Measurements from ENCODE around the gene METTL4.
"Not testable (repeated sequence)": the region's sequence is repeated elsewhere in the genome, so short reads cannot be mapped to it uniquely, and the experiment has no call there.

Gene METTL4

DNA sequence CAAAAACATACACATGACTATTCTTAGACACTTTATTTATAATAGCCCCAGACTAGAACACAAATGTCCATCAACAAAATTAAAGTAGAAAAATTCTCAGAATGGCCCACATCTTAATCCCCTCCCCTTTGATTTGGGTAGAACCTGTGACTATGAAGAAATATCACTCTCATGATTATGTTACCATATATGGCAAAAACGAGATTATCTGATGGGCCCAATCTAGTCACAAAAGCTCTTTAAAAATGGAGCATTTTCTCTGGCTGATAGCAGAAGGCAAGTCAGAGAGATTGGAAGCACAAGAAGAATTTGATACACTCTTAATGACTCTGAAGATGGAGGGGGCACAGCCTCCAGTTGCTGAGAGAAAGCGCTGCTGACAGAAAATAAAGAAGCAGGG, 39.6 kb downstream of the METTL4 start:
- DNase-seq (ENCODE audit: insufficient read length, low spot score) (no peak), FAIRE-seq (no peak)
- no peak for TF ChIP-seq TAF1 (IDR thresholded peaks at IDR 0.05; ENCODE audit: low read depth, low read length)
- TF ChIP-seq POLR2AphosphoS5 (IDR thresholded peaks at IDR 0.05; ENCODE audit: low read depth, low read length) = no peak
- no peak for TF ChIP-seq SPI1 (IDR thresholded peaks at IDR 0.05; ENCODE audit: low read depth, low read length)
- no peak for TF ChIP-seq POU2F2 (IDR thresholded peaks at IDR 0.05; ENCODE audit: low read depth, low read length)
- no peak for TF ChIP-seq PAX5 (IDR thresholded peaks at IDR 0.05; ENCODE audit: insufficient read depth, low read length, severe bottlenecking)
- no peak for TF ChIP-seq POLR2A (IDR thresholded peaks at IDR 0.05; ENCODE audit: low read depth, low read length)

DNA sequence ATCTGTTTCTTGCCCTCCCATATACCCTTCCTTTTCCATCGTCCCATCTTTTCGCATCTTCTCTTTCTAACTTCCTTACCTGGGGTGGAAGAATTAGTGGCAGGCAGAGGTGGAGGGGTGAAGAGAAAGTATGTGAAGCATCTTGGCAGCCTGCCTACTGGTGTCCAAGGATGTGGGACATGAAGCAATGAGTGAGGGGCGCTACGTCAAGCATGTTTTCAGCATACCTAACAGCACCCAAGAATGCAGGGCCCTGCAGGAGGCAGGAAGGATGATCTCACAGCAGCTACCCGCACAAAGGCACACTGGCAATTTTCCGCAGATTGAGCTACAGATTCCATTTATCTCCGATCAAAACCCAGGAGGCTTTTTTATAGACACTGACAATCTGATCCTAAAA, 42.2 kb downstream of the METTL4 start:
- FAIRE-seq = no peak
- TF ChIP-seq TAF1 (IDR thresholded peaks at IDR 0.05; ENCODE audit: low read depth, low read length) = no peak
- TF ChIP-seq PAX5 (IDR thresholded peaks at IDR 0.05; ENCODE audit: insufficient read depth, low read length, severe bottlenecking) = no peak
- TF ChIP-seq SPI1 (IDR thresholded peaks at IDR 0.05; ENCODE audit: low read depth, low read length) = no peak
- no peak for TF ChIP-seq POU2F2 (IDR thresholded peaks at IDR 0.05; ENCODE audit: low read depth, low read length)
- TF ChIP-seq POLR2A (IDR thresholded peaks at IDR 0.05; ENCODE audit: low read depth, low read length) = no peak
- TF ChIP-seq POLR2AphosphoS5 (IDR thresholded peaks at IDR 0.05; ENCODE audit: low read depth, low read length) = no peak
- no peak for DNase-seq (ENCODE audit: insufficient read length, low spot score)

DNA sequence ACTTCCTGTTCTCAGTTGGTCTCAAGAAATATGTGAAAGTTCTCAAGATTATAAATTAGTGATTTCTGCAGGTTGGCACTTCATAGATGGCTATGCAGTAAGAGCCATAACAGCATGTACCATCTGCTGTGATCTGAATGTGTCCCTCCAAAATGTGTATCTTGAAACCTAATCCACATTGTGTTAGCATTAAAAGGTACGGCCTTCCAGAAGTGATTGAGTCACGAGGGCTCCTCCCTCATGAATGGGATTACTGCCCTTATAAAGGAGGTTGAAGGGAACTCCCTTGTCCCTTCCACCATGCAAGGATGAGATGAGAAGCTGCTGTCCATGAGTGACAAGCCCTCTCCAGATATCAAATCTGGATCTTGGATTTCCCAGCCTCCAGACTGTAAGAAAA, 45.0 kb downstream of the METTL4 start:
- no peak for FAIRE-seq
- no peak for TF ChIP-seq POU2F2 (IDR thresholded peaks at IDR 0.05; ENCODE audit: low read depth, low read length)
- no peak for TF ChIP-seq SPI1 (IDR thresholded peaks at IDR 0.05; ENCODE audit: low read depth, low read length)
- TF ChIP-seq POLR2AphosphoS5 (IDR thresholded peaks at IDR 0.05; ENCODE audit: low read depth, low read length) = no peak
- no peak for DNase-seq (ENCODE audit: insufficient read length, low spot score)

DNA sequence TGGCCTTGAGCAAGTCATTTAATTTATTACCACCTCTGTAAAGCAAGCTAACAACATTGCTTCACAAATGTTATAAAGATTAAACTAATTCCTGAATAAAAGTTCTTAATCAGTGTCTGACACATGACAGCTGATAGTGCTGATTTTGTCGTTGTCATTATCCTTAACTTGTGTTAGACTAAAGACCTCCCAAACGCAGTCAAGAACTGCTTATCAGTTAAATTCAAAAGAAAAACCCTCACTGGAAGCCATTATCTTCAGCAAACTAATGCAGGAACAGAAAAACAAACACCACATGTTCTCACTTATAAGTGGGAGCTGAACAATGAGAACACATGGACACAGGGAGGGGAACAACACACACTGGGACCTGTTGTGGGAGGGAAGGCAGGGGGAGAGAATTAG, 46.5 kb downstream of the METTL4 start:
- DNase-seq (ENCODE audit: insufficient read length, low spot score); FAIRE-seq: not testable (repeated sequence)

DNA sequence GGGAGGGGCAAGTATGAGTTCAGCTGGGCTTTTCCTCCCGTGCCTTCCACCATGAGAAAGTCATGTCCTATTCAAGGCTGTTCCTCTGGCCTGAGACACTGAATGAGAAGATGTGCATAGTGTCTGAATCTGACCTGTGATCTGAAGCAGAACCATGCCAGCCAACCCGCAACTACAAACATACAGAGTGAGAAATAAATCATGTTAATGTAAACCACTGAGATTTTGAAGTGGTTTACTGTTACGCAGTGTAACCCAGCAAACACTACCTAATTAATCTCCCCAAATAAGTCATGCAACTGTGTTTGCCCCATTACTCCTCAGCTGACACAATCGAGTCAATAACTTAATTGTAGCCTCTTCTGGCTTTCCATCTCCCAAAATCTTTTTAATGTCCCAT, 49.2 kb downstream of the METTL4 start:
- FAIRE-seq (no peak), DNase-seq (ENCODE audit: insufficient read length, low spot score) (no peak)
- TF ChIP-seq POU2F2 (IDR thresholded peaks at IDR 0.05; ENCODE audit: low read depth, low read length) (no peak), POLR2A (IDR thresholded peaks at IDR 0.05; ENCODE audit: low read depth, low read length) (no peak), SPI1 (IDR thresholded peaks at IDR 0.05; ENCODE audit: low read depth, low read length) (no peak), TAF1 (IDR thresholded peaks at IDR 0.05; ENCODE audit: low read depth, low read length) (no peak), POLR2AphosphoS5 (IDR thresholded peaks at IDR 0.05; ENCODE audit: low read depth, low read length) (no peak), PAX5 (IDR thresholded peaks at IDR 0.05; ENCODE audit: insufficient read depth, low read length, severe bottlenecking) (no peak)

DNA sequence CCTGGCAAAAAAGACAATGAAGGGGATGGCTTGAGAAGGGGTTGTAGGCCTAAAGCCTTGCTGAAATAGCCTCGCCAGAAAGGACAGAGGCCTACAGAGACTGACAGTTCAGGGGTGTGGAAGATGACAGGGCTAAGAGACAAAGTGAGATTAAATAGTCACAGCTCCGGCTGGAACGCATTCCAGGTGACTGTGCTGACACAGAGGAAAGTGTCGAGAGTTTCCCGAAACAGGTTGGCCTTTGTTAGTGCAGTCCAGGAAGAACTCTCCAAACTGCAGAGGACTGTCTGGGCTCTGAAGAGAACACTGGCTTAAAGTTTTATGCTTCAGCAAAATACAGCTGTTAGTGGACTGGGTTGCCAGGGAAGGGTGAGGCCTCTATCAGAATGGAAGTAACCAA, 52.8 kb downstream of the METTL4 start:
- FAIRE-seq = no peak
- TF ChIP-seq POU2F2 (IDR thresholded peaks at IDR 0.05; ENCODE audit: low read depth, low read length) (no peak), POLR2A (IDR thresholded peaks at IDR 0.05; ENCODE audit: low read depth, low read length) (no peak), POLR2AphosphoS5 (IDR thresholded peaks at IDR 0.05; ENCODE audit: low read depth, low read length) (no peak), TAF1 (IDR thresholded peaks at IDR 0.05; ENCODE audit: low read depth, low read length) (no peak), PAX5 (IDR thresholded peaks at IDR 0.05; ENCODE audit: insufficient read depth, low read length, severe bottlenecking) (no peak), SPI1 (IDR thresholded peaks at IDR 0.05; ENCODE audit: low read depth, low read length) (no peak)
- DNase-seq (ENCODE audit: insufficient read length, low spot score) = no peak

DNA sequence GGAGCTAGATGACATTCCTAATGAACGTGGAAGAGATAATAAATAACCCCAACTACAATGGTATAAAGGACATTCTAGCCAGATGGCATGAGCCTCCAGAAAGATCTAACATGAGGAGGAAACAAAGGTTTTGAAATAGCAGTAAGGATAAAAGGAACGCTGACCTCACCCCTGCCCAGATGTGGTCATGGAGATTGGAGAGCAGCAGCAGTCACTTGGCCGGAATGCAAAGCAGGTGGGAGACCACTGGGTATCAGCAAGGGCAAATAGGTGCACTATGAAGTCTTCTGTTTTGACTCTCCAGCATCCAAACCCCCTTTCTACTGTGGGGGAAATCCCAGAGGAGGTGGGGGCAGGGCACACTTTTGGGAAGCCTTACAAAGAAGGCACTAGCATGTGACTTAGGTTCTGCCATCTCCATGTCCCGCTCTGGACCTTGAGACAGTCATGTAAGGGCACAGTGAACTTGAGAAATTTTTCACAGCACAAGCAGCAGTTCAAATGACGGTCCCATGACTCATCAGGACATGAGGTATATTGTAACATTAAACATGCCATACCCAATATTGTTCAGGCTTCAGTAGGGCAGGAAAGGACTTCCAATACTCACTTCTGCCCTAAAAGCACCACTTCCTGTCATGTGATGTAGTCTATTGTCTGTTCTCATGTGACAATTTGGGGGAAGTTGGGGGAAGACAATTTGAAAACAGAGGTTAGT, 55.2 kb downstream of the METTL4 start:
- FAIRE-seq (no peak), DNase-seq (ENCODE audit: insufficient read length, low spot score) (no peak)
- TF ChIP-seq POLR2A (IDR thresholded peaks at IDR 0.05; ENCODE audit: low read depth, low read length) (no peak), POU2F2 (IDR thresholded peaks at IDR 0.05; ENCODE audit: low read depth, low read length) (no peak), PAX5 (IDR thresholded peaks at IDR 0.05; ENCODE audit: insufficient read depth, low read length, severe bottlenecking) (no peak), POLR2AphosphoS5 (IDR thresholded peaks at IDR 0.05; ENCODE audit: low read depth, low read length) (no peak), SPI1 (IDR thresholded peaks at IDR 0.05; ENCODE audit: low read depth, low read length) (peak; percentile 37; the same call in 1 of the 2 replicates), TAF1 (IDR thresholded peaks at IDR 0.05; ENCODE audit: low read depth, low read length) (no peak)

DNA sequence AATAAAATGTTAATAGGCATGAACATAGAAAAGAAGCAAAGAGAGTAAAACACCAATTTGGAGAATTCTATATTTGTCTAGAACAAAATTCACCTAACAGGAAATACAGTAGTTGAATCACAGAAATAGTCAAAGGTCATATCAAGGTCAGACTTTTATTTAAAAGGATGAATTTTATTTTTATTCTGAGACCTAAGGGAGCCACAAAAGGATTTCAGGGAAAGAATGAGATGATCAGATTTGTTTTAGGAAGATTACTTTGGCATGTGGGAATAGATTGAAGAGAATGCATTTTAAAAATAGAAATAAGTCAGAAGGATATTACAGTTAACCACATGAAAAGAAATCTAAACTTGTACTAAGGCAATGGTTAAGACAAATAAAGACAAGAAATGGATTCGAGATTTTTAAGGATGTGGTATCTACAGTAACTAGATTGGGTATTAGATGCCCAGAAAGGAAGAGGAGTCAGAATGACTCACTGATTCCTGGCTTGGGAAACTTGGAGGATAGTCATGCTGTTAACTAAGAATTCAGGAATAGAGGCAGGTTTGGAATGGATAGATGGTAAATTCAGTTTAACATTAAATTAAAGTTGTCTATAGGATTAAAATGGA, 56.0 kb downstream of the METTL4 start:
- FAIRE-seq = no peak
- TF ChIP-seq POU2F2 (IDR thresholded peaks at IDR 0.05; ENCODE audit: low read depth, low read length) (no peak), TAF1 (IDR thresholded peaks at IDR 0.05; ENCODE audit: low read depth, low read length) (no peak), PAX5 (IDR thresholded peaks at IDR 0.05; ENCODE audit: insufficient read depth, low read length, severe bottlenecking) (no peak), SPI1 (IDR thresholded peaks at IDR 0.05; ENCODE audit: low read depth, low read length) (no peak), POLR2A (IDR thresholded peaks at IDR 0.05; ENCODE audit: low read depth, low read length) (no peak), POLR2AphosphoS5 (IDR thresholded peaks at IDR 0.05; ENCODE audit: low read depth, low read length) (no peak)
- DNase-seq (ENCODE audit: insufficient read length, low spot score) = no peak

DNA sequence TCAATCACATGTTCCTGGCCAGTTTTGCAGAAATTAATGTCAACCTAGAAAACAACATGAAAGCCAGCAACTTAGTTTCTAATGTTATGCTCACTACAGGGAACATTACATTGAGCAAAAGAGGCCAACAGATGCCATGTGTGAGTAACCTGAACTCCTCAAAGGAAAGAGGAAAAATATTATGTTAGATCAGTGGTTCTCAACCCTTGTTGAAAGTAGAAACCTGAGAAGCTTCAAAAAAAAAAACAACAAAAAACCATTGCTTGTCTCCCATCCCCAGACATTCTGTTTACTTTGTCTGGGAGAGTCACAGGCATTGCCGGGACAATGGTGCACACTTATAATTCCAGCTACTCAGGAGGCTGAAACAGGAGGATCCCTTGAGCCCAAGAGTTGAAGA, 57.7 kb downstream of the METTL4 start:
- no peak for FAIRE-seq
- DNase-seq (ENCODE audit: insufficient read length, low spot score) = no peak

DNA sequence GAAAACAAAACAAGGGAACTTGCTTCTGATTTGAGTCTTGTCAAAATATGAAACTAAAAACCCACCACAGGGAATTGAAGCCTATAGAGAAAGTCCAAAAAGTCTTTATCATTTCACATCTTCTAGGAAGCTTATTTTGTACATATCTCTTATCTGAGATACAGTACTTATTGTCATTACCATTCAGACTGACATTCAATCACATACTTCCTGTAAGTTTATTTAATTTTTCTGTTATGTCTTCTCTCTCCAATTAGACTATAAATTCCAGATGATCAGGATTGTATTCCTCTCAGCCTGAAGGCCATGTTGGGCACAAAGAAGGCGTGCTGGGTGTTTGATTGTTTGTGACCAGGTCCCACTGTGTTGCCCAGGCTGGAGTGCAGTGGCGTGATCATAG, 59.2 kb downstream of the METTL4 start:
- TF ChIP-seq TAF1 (IDR thresholded peaks at IDR 0.05; ENCODE audit: low read depth, low read length) (no peak), POLR2A (IDR thresholded peaks at IDR 0.05; ENCODE audit: low read depth, low read length) (no peak), SPI1 (IDR thresholded peaks at IDR 0.05; ENCODE audit: low read depth, low read length) (no peak), PAX5 (IDR thresholded peaks at IDR 0.05; ENCODE audit: insufficient read depth, low read length, severe bottlenecking) (no peak), POLR2AphosphoS5 (IDR thresholded peaks at IDR 0.05; ENCODE audit: low read depth, low read length) (no peak), POU2F2 (IDR thresholded peaks at IDR 0.05; ENCODE audit: low read depth, low read length) (no peak)
- DNase-seq (ENCODE audit: insufficient read length, low spot score) (no peak), FAIRE-seq (no peak)

More for the DNA sequence above, 57.7 kb downstream of the METTL4 start:
- TF ChIP-seq PAX5 (IDR thresholded peaks at IDR 0.05; ENCODE audit: insufficient read depth, low read length, severe bottlenecking) = no peak
- no peak for TF ChIP-seq POU2F2 (IDR thresholded peaks at IDR 0.05; ENCODE audit: low read depth, low read length)
- no peak for TF ChIP-seq POLR2A (IDR thresholded peaks at IDR 0.05; ENCODE audit: low read depth, low read length)
- TF ChIP-seq TAF1 (IDR thresholded peaks at IDR 0.05; ENCODE audit: low read depth, low read length) = no peak
- TF ChIP-seq POLR2AphosphoS5 (IDR thresholded peaks at IDR 0.05; ENCODE audit: low read depth, low read length) = no peak
- TF ChIP-seq SPI1 (IDR thresholded peaks at IDR 0.05; ENCODE audit: low read depth, low read length) = no peak
